GM21528 (cell line): ENCODE data around the gene IL31RA.

ENCODE experiments used
- ATAC-seq: cut with Tn5 transposase; IDR thresholded peaks from one replicate; pipeline ENCODE4 v1.9.1; 2021; ENCODE audit warnings: mild to moderate bottlenecking, moderate library complexity; ENCODE audit not compliant: unreplicated experiment, low FRiP score

The IL31RA gene

DNA sequence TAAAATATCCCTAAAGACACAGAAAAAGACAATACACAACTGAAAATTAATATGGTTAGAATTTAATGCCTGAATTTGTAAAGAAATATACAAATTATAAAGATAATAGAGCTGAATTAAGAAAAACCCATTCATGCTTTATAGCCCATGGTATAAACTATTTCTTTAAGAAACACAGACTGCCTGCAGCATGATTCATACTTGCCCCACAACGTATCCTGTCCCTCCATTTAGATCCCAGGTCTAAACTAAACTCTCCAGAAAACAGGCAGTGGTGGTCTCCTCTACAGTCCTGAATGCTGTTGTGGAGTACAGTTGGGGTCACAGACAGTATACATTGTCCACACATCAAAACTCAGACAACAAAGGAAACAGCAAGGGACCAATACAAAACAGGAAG, 118.8 kb downstream of the IL31RA start:
- no peak for ATAC-seq
